ENCODE results near the gene CHN1. TPM values are rescaled to one million over a fixed set of nuclear protein-coding genes. Genes with fewer than 3 reads are reported as not detected.

The CHN1 gene
- total and polyA plus RNA-seq, 7 experiments from 2014 or later: 0.81 to 3.5 (median 1.4) TPM

DNA sequence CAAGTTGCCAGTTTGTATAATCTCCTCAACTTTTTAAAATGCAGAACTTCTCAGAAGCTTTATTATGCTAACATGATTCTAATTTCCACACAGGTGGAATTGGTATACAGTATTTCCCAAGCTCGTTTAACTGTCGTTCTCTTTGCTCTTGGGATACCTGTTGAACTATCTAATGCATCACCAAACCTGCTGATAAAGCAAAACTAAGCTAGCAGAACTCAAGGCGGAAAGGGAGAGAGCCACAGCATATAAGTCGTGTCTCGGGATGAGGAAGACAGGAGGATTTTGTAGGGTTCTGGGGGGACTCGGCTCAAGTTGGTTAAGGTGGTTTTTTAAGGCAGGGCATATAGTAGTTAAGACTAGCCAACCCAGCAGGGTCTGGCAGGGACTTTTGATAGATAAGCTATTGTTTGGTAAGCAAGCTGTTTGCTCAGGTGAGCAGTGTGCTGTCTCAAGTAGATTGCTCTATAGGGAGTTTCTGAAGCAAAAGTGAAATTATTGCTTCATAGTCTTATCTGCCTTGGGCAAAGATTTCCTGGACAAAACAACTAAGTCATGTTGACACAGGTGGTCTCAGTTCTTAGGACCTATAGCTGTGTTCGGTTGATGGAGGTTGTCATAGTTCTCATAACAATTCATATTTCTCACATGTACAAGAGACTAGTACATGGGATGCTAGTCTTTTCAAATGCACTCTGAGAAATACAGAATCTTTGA, 212.7 kb downstream of the CHN1 start:
- H3K4me3 Mint-ChIP-seq: no peak overlapping the region
- H3K9me3 ChIP-seq (ENCODE audit: control insufficient read depth in 2 of 3, low read length in 3 of 3): no peaks in the 10 kb centered on the region
- ChIA-PET CTCF (interaction anchor here (0.6 kb wide), 1 partner anchor 39 kb away, joined by 3 read pairs; no protein-coding TSS in a partner anchor), POLR2A (interaction anchor here (0.7 kb wide), 1 partner anchor 30 kb away, joined by 3 read pairs; no protein-coding TSS in a partner anchor)
- H3K27ac ChIP-seq (ENCODE audit: low read depth, low read length): no peak overlapping the region
- DNase-seq (no peak), ATAC-seq (no peak)
- H3K36me3 ChIP-seq (ENCODE audit: control insufficient read depth in 2 of 3, insufficient read depth in 3 of 3, low read length in 3 of 3): no peaks in the 10 kb centered on the region
- intact Hi-C loops (cut with micrococcal nuclease): no loop called here
- H3K9me3 Mint-ChIP-seq: no peaks in the 10 kb centered on the region
- H3K4me3 ChIP-seq (ENCODE audit: low read length): no peak overlapping the region
- peaks cover 0 to 7% of the 10 kb centered on the region in 2 donors for H3K4me1 ChIP-seq (ENCODE audit: control insufficient read depth in 2 of 2, insufficient read depth in 2 of 2, low read length in 2 of 2)
- H3K27me3 ChIP-seq (ENCODE audit: control insufficient read depth in 2 of 2, insufficient read depth in 2 of 2, low read length in 2 of 2): no peaks in the 10 kb centered on the region
- H3K27me3 Mint-ChIP-seq: peaks cover 0 to 8% (median 0%) of the 10 kb centered on the region in 5 donors
- H3K27ac Mint-ChIP-seq: peak overlapping the region in 1 of 9 donors; percentile 67
- peaks cover 5 to 36% (median 10%) of the 10 kb centered on the region in 7 donors for H3K4me1 Mint-ChIP-seq
- no peaks in the 10 kb centered on the region for H3K36me3 Mint-ChIP-seq

DNA sequence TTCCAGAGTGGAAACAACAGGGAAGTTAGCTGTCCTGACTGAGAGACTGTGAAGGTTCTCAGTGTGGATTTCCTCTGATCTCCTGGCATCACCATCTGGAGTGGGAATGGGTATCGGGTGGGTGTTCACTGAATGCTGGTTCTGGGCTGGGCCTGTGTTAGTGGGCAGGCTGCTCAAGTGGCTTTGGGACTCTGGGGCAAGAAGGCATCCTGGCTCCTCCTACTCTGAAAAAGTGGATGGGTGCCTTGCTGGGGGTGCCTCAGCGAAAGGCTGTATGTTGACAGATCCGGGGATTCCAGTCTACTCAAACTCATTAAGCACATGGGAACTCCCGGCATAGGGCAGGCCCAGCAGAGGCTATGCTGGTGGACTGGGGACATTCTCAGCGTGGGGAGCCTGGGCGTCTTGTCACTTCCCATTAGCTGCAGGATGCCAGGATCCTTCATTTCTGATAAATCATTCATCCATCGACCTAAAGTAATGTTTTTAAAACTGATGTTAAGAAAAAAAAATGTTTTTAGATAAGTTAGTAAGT, 213.4 kb downstream of the CHN1 start:
- DNase-seq: no peak
- CTCF ChIA-PET: interaction anchor here (0.6 kb wide), 1 partner anchor 39 kb away, joined by 3 read pairs; no protein-coding TSS in a partner anchor
- H3K27ac Mint-ChIP-seq: no peak overlapping the region

DNA sequence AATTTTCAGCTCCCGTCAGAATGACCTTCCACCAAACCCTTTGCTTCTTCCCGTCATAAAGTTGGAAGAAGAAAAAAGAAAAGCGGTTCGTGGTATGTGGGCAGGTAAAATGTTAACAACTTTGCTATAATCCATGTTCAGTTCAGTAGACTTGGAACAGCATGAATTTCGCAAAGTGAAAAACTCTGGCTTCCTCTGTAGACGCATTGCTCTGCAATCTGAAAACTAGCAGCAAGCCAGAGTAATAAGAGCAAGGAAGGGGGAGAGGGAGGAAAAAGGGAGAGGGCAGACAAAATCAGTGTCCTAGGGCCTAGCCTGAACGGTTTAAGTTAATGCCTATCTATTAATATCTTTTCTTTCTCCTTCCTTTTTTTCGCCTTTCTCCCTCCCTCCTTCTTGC, 214.2 kb downstream of the CHN1 start:
- ChIA-PET POLR2A (no interaction called here), CTCF (no interaction called here)
- no peaks in the 10 kb centered on the region for H3K9me3 ChIP-seq (ENCODE audit: control insufficient read depth in 2 of 3, low read length in 3 of 3)
- H3K4me1 Mint-ChIP-seq: peaks cover 5 to 36% (median 12%) of the 10 kb centered on the region in 7 donors
- H3K9me3 Mint-ChIP-seq: no peaks in the 10 kb centered on the region
- intact Hi-C loops (cut with micrococcal nuclease): no loop called here
- no peak overlapping the region for H3K4me3 Mint-ChIP-seq
- H3K4me3 ChIP-seq (ENCODE audit: low read length): no peak overlapping the region
- H3K27me3 Mint-ChIP-seq: peaks cover 0 to 8% (median 0%) of the 10 kb centered on the region in 5 donors
- no peak overlapping the region for H3K27ac ChIP-seq (ENCODE audit: low read depth, low read length)
- no peaks in the 10 kb centered on the region for H3K36me3 Mint-ChIP-seq
- no peaks in the 10 kb centered on the region for H3K36me3 ChIP-seq (ENCODE audit: control insufficient read depth in 2 of 3, insufficient read depth in 3 of 3, low read length in 3 of 3)
- H3K27me3 ChIP-seq (ENCODE audit: control insufficient read depth in 2 of 2, insufficient read depth in 2 of 2, low read length in 2 of 2): no peaks in the 10 kb centered on the region
- peaks cover 0 to 7% of the 10 kb centered on the region in 2 donors for H3K4me1 ChIP-seq (ENCODE audit: control insufficient read depth in 2 of 2, insufficient read depth in 2 of 2, low read length in 2 of 2)
- H3K27ac Mint-ChIP-seq: no peak overlapping the region
- DNase-seq: no peak
- ATAC-seq: no peak

More for the DNA sequence above, 213.4 kb downstream of the CHN1 start:
- no peaks in the 10 kb centered on the region for H3K36me3 Mint-ChIP-seq
- Histone ChIP-seq H3K27me3 (ENCODE audit: control insufficient read depth in 2 of 2, insufficient read depth in 2 of 2, low read length in 2 of 2) (no peaks in the 10 kb centered on the region), H3K4me1 (ENCODE audit: control insufficient read depth in 2 of 2, insufficient read depth in 2 of 2, low read length in 2 of 2) (peaks cover 0 to 7% of the 10 kb centered on the region in 2 donors), H3K9me3 (ENCODE audit: control insufficient read depth in 2 of 3, low read length in 3 of 3) (no peaks in the 10 kb centered on the region), H3K27ac (ENCODE audit: low read depth, low read length) (no peak overlapping the region), H3K4me3 (ENCODE audit: low read length) (no peak overlapping the region), H3K36me3 (ENCODE audit: control insufficient read depth in 2 of 3, insufficient read depth in 3 of 3, low read length in 3 of 3) (no peaks in the 10 kb centered on the region)
- no peaks in the 10 kb centered on the region for H3K9me3 Mint-ChIP-seq
- H3K4me3 Mint-ChIP-seq: no peak overlapping the region
- H3K4me1 Mint-ChIP-seq: peaks cover 5 to 36% (median 12%) of the 10 kb centered on the region in 7 donors
- ATAC-seq: no peak
- peaks cover 0 to 8% (median 0%) of the 10 kb centered on the region in 5 donors for H3K27me3 Mint-ChIP-seq
- POLR2A ChIA-PET: interaction anchor here (0.7 kb wide), 1 partner anchor 29 kb away, joined by 3 read pairs; no protein-coding TSS in a partner anchor
- intact Hi-C loops (cut with micrococcal nuclease): no loop called here

DNA sequence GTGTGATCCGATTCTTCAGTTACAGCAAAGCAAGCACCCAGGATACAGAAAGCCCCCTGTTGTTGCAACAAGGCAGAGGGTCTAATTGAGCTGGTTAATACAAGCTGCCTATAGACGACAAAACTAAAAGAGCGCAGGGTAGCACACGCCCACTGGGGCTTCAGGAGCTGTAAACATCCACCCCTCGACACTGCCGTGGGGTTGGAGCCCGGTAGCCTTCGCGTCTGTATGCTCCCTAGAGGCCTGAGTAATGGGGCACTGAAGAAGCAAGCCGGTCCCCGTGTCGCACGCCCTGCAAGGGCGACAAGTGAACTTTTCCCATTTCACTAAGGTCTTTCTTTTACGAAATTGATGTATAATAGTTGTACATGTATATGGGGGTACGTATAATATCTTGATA, 216.2 kb downstream of the CHN1 start:
- intact Hi-C loops (cut with micrococcal nuclease): no loop called here
- Histone ChIP-seq H3K4me1 (ENCODE audit: control insufficient read depth in 2 of 2, insufficient read depth in 2 of 2, low read length in 2 of 2) (peaks cover 0 to 7% of the 10 kb centered on the region in 2 donors), H3K27me3 (ENCODE audit: control insufficient read depth in 2 of 2, insufficient read depth in 2 of 2, low read length in 2 of 2) (no peaks in the 10 kb centered on the region), H3K36me3 (ENCODE audit: control insufficient read depth in 2 of 3, insufficient read depth in 3 of 3, low read length in 3 of 3) (no peaks in the 10 kb centered on the region), H3K9me3 (ENCODE audit: control insufficient read depth in 2 of 3, low read length in 3 of 3) (no peaks in the 10 kb centered on the region), H3K4me3 (ENCODE audit: low read length) (no peak overlapping the region), H3K27ac (ENCODE audit: low read depth, low read length) (no peak overlapping the region)
- Mint-ChIP-seq H3K27me3 (peaks cover 0 to 8% (median 0%) of the 10 kb centered on the region in 5 donors), H3K27ac (peak overlapping the region in 4 of 9 donors; percentile 12 to 94 (median 58)), H3K4me3 (peak overlapping the region in 1 of 10 donors; percentile 55), H3K9me3 (no peaks in the 10 kb centered on the region), H3K4me1 (peaks cover 5 to 24% (median 12%) of the 10 kb centered on the region in 7 donors), H3K36me3 (no peaks in the 10 kb centered on the region)
- DNase-seq: no peak
- ChIA-PET CTCF (no interaction called here), POLR2A (no interaction called here)
- no peak for ATAC-seq

DNA sequence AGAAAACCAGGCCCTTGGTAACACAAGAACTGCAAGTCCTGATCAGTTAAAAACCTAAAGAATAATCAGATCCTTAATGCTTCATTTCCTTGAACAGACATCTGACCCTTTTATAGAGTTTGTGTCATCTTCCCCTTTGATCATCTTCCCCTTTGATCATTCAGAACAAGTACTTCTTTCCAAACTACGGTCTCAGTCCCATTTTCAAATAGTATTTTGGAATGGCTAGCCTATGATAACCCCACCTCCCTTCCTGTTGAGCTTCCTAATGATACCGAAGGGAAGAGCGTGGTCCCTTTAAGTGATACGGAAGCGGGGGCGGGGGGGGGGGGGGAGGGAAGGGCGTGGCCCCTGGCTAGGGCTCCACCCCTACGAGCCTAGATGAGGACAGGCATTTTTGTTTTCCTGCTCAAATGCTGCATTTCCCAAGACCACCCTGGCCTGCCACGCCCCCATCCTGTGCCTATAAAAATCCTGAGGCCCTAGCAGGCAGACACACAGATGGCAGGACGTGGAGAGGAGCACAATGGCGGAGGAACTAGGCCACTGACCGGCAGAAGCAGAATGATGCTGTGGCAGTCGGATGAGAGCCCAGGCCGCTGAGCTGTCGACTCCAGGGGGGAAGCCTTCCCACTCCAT, 216.8 kb downstream of the CHN1 start:
- no peaks in the 10 kb centered on the region for H3K9me3 Mint-ChIP-seq
- DNase-seq (peak in 1 of 9 donors; percentile 22), ATAC-seq (peak; percentile 45)
- intact Hi-C loops (cut with micrococcal nuclease): loop anchor here in 1 of 2 donors (1.0 kb wide), 1 partner anchor 10 kb away; no protein-coding TSS in a partner anchor
- H3K4me1 ChIP-seq (ENCODE audit: control insufficient read depth in 2 of 2, insufficient read depth in 2 of 2, low read length in 2 of 2): peaks cover 0 to 7% of the 10 kb centered on the region in 2 donors
- no peaks in the 10 kb centered on the region for H3K9me3 ChIP-seq (ENCODE audit: control insufficient read depth in 2 of 3, low read length in 3 of 3)
- H3K27me3 Mint-ChIP-seq: peaks cover 0 to 8% (median 0%) of the 10 kb centered on the region in 5 donors
- no peaks in the 10 kb centered on the region for H3K36me3 ChIP-seq (ENCODE audit: control insufficient read depth in 2 of 3, insufficient read depth in 3 of 3, low read length in 3 of 3)
- ChIA-PET POLR2A (no interaction called here), CTCF (no interaction called here)
- H3K4me3 ChIP-seq (ENCODE audit: low read length): no peak overlapping the region
- peak overlapping the region; percentile 28 for H3K27ac ChIP-seq (ENCODE audit: low read depth, low read length)
- peak overlapping the region in 8 of 9 donors; percentile 9 to 94 (median 87) for H3K27ac Mint-ChIP-seq
- H3K4me1 Mint-ChIP-seq: peaks cover 5 to 21% (median 12%) of the 10 kb centered on the region in 7 donors
- H3K36me3 Mint-ChIP-seq: no peaks in the 10 kb centered on the region
- peak overlapping the region in 8 of 10 donors; percentile 25 to 81 (median 60) for H3K4me3 Mint-ChIP-seq
- no peaks in the 10 kb centered on the region for H3K27me3 ChIP-seq (ENCODE audit: control insufficient read depth in 2 of 2, insufficient read depth in 2 of 2, low read length in 2 of 2)

DNA sequence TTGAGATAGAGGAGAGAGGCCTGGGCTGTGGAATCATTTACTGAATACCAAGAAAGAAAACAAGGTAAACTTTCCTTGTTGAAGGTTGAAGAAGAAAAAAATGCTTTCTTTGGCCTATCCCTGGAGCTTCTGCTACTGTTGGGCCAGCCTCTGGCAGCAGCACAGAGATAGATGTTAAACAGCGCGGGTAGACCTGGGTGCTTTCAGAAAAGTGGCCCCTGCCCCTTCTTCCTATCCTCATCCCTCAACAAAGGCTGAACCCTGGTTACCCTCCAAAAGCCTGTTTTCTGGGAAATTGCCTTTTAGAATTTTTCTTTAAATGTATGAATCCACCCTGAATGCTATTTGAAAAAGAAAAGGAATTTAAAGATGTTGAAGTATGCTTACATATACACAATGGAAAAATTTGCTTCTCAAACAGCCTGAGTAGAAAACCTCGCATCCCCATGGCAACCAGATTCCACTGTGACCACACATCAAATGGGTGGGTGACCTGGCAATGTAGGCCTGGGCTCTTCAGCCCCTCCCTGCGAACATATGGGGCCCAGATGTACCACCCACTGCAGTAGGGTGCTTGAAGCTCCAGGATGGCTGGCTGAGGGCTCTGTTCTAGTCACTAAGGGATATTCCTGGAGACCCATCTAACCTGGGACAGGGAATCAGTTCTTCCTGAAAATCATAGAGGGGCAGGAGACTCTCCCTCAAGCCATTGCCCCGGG, 217.5 kb downstream of the CHN1 start:
- Mint-ChIP-seq H3K4me3 (peak overlapping the region in 2 of 10 donors; percentile 31 to 55), H3K9me3 (no peaks in the 10 kb centered on the region), H3K4me1 (peaks cover 5 to 19% (median 13%) of the 10 kb centered on the region in 7 donors), H3K27me3 (peaks cover 0 to 8% (median 0%) of the 10 kb centered on the region in 5 donors), H3K27ac (peak overlapping the region in 6 of 9 donors; percentile 35 to 94 (median 87)), H3K36me3 (no peaks in the 10 kb centered on the region)
- intact Hi-C loops (cut with micrococcal nuclease): loop anchor here in 1 of 2 donors (1.0 kb wide), 1 partner anchor 9 kb away; no protein-coding TSS in a partner anchor
- Histone ChIP-seq H3K27me3 (ENCODE audit: control insufficient read depth in 2 of 2, insufficient read depth in 2 of 2, low read length in 2 of 2) (no peaks in the 10 kb centered on the region), H3K27ac (ENCODE audit: low read depth, low read length) (peak overlapping the region; percentile 28), H3K36me3 (ENCODE audit: control insufficient read depth in 2 of 3, insufficient read depth in 3 of 3, low read length in 3 of 3) (no peaks in the 10 kb centered on the region), H3K9me3 (ENCODE audit: control insufficient read depth in 2 of 3, low read length in 3 of 3) (no peaks in the 10 kb centered on the region), H3K4me1 (ENCODE audit: control insufficient read depth in 2 of 2, insufficient read depth in 2 of 2, low read length in 2 of 2) (peaks cover 0 to 7% of the 10 kb centered on the region in 2 donors), H3K4me3 (ENCODE audit: low read length) (no peak overlapping the region)
- ChIA-PET CTCF (no interaction called here), POLR2A (no interaction called here)
- ATAC-seq (no peak), DNase-seq (no peak)

Measured in naive thymus-derived CD4-positive, alpha-beta T cell (primary cell).